Adrenal gland (tissue), 5 donors: ENCODE results near the gene SLC27A6.

Experiments used
- POLR2A ChIP-seq, 2 donors: fragments of 450-650 bp; IDR thresholded peaks; one replicate each; pipeline ENCODE4 v1.6.1; 2017; ENCODE audit warnings: antibody characterized with exemption in 2 of 2, mild to moderate bottlenecking in 2 of 2, moderate library complexity in 1 of 2
- TF ChIP-seq, protein P1 (sequence below), 6 experiments: fragments of 450-650 bp in 4 of 6; fragments of 200-600 bp in 2 of 6; sonication (generic) in 1 of 6; IDR thresholded peaks; 1 replicate in 5 of 6; 2 replicates in 1 of 6; pipeline versions ENCODE4 v1.5.1 to v1.8.0; 2016 to 2021; ENCODE audit warnings: antibody characterized with exemption in 6 of 6, mild to moderate bottlenecking in 2 of 6, moderate library complexity in 1 of 6
- donor health status: DM: no; HTN: no; CAD: no.

DNA sequence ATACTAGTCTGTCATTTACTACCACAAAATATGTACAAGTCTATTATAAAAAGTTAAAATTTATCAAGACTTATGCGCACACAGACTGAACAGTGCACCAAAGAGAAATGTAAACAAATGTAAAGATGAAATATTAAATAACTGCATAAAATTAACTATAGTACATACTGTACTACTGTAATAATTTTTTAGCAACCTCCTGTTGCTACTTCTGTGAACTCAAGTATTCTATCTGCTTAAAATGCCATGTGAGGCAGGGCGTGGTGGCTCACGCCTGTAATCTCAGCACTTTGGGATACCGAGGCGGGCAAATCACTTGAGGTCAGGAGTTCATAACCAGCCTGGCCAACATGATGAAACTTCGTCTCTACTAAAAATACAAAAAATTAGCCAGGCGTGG is 115.5 kb downstream of the SLC27A6 start:
- no peak for TF ChIP-seq POLR2A (IDR thresholded peaks at IDR 0.05)
- TF ChIP-seq, protein P1, sequence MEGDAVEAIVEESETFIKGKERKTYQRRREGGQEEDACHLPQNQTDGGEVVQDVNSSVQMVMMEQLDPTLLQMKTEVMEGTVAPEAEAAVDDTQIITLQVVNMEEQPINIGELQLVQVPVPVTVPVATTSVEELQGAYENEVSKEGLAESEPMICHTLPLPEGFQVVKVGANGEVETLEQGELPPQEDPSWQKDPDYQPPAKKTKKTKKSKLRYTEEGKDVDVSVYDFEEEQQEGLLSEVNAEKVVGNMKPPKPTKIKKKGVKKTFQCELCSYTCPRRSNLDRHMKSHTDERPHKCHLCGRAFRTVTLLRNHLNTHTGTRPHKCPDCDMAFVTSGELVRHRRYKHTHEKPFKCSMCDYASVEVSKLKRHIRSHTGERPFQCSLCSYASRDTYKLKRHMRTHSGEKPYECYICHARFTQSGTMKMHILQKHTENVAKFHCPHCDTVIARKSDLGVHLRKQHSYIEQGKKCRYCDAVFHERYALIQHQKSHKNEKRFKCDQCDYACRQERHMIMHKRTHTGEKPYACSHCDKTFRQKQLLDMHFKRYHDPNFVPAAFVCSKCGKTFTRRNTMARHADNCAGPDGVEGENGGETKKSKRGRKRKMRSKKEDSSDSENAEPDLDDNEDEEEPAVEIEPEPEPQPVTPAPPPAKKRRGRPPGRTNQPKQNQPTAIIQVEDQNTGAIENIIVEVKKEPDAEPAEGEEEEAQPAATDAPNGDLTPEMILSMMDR (IDR thresholded peaks at IDR 0.05): no peak
